ENCODE data around the gene CAMK2A. TPM values are rescaled to one million over a fixed set of nuclear protein-coding genes. Genes with fewer than 3 reads are reported as not detected.

The CAMK2A gene
- total RNA-seq, 1 experiment from 2014 or later, result 0.33 TPM

GRCh38 chr5:150254774-150255173, 34.8 kb downstream of the CAMK2A start:
- H3K4me3 Mint-ChIP-seq, result no peak overlapping the region
- no peaks in the 10 kb centered on the region for H3K79me1 ChIP-seq (ENCODE audit: insufficient read depth, low read depth, low read length, poor library complexity, severe bottlenecking)

More at GRCh38 chr5:150254774-150255173, 34.8 kb downstream of the CAMK2A start:
- no peak overlapping the region for H3K9ac ChIP-seq (ENCODE audit: extremely low read depth, insufficient read length, low read length)
- no peaks in the 10 kb centered on the region for H3K23me2 ChIP-seq (ENCODE audit: insufficient read length, low read depth, low read length, poor library complexity, severe bottlenecking)
- H3K79me2 ChIP-seq (ENCODE audit: insufficient read depth, low read length), result no peaks in the 10 kb centered on the region
- no peak overlapping the region for H3K4me2 ChIP-seq (ENCODE audit: insufficient read depth, insufficient read length, low read length)
- no peak overlapping the region for H4K91ac ChIP-seq (ENCODE audit: insufficient read length, low read depth, low read length)
- no peak overlapping the region for H3K27ac ChIP-seq (ENCODE audit: insufficient read length, low read depth, low read length)
- H3K4me1 Mint-ChIP-seq, result peaks cover 5 to 14% of the 10 kb centered on the region in 2 experiments
- H2AFZ ChIP-seq (ENCODE audit: low read length), result no peak overlapping the region
- H3K9me3 ChIP-seq (ENCODE audit: control insufficient read depth, low read depth, low read length), result no peaks in the 10 kb centered on the region
- no peak overlapping the region for H4K8ac ChIP-seq (replicated peaks; ENCODE audit: insufficient read length, low read depth, low read length)
- H3K27me3 Mint-ChIP-seq (ENCODE audit: low read depth), result peaks cover 1% of the 10 kb centered on the region; the same call in 1 of the 2 replicates
- no peaks in the 10 kb centered on the region; a peak in 1 of 7 replicates for H3K36me3 Mint-ChIP-seq (ENCODE audit: insufficient read depth in 1 of 3, low read depth in 3 of 3)
- H2AK5ac ChIP-seq (ENCODE audit: insufficient read length, low read length), result no peak overlapping the region
- no peak overlapping the region for H2BK120ac ChIP-seq (ENCODE audit: low read depth, low read length, poor library complexity, severe bottlenecking)
- no peaks in the 10 kb centered on the region for H4K20me1 ChIP-seq (ENCODE audit: control insufficient read depth, insufficient read depth, insufficient read length)
- H3K56ac ChIP-seq (ENCODE audit: insufficient read length, low read depth, low read length), result no peak overlapping the region
- no peak overlapping the region for H3K4ac ChIP-seq (ENCODE audit: low read depth, low read length)
- no peak overlapping the region for H3K18ac ChIP-seq (ENCODE audit: insufficient read length, low read depth, low read length)
- H3T11ph ChIP-seq (ENCODE audit: low read length), result no peak overlapping the region
- no peak overlapping the region for H2BK5ac ChIP-seq (ENCODE audit: insufficient read length, low read length)
- H2BK20ac ChIP-seq (ENCODE audit: low read depth, low read length, poor library complexity, severe bottlenecking), result no peak overlapping the region
- no peak overlapping the region for H3K27ac Mint-ChIP-seq
- no peak overlapping the region for H3K14ac ChIP-seq (ENCODE audit: insufficient read depth, low read length)
- no peaks in the 10 kb centered on the region; the same call in 1 of the 2 replicates for H3K4me1 ChIP-seq (ENCODE audit: insufficient read depth, low read length)
- no peak for DNase-seq
- no peak overlapping the region for H2BK12ac ChIP-seq (ENCODE audit: insufficient read length, low read depth, low read length)
- no peaks in the 10 kb centered on the region for H3K27me3 ChIP-seq (ENCODE audit: insufficient read depth, low read length)
- no peak overlapping the region for H3K23ac ChIP-seq (ENCODE audit: insufficient read length, low read depth, low read length)
- no peak overlapping the region for H4K5ac ChIP-seq (ENCODE audit: insufficient read length, low read depth, low read length)
- no peaks in the 10 kb centered on the region for H3K9me3 Mint-ChIP-seq
- TF ChIP-seq CTCF (conservative IDR thresholded peaks at IDR 0.05), result no peak
- WGBS (ENCODE audit: extremely low coverage, insufficient read length, low lambda C conversion rate), result no CpG with 5 or more reads among the region's 4 CpGs
- no peak overlapping the region for H2BK15ac ChIP-seq (ENCODE audit: low read depth, low read length)

Measured in H9 (cell line).